HCT116 (cell line): ENCODE results near the gene RRP12. TPM values are rescaled to one million over a fixed set of nuclear protein-coding genes. Genes with fewer than 3 reads are reported as not detected.
A peak's percentile ranks its signal among the peaks of the same experiment; 100 is the strongest.

ENCODE experiments used
- ATAC-seq: fragments of 200-7000 bp; cut with Tn5 transposase; 2 replicates; pipeline ENCODE4 v1.9.1; 2020; ENCODE audit warnings: mild to moderate bottlenecking, moderate library complexity
- BruUV-seq: library from RNA; stranded (reverse); fragments of 400-500 nt; replicated peaks from 2 replicates; lab custom pipeline; 2021; lab: Mats Ljungman, UMichigan
- CTCF ChIA-PET: fragments of 300-600 bp; sonication (Branson Sonifier 250); formaldehyde crosslinking; loops from one replicate; lab custom pipeline; 2021; ENCODE audit warnings: antibody characterized with exemption; lab: Charles Lee
- POLR2A ChIA-PET: fragments of 300-600, 350-600 bp; sonication (Branson Sonifier 250); formaldehyde crosslinking; loops from one replicate; lab custom pipeline; 2021; ENCODE audit warnings: antibody characterized with exemption; lab: Charles Lee
- RAD21 ChIA-PET, 2 experiments: fragments of 300-600 bp; sonication (Branson Sonifier 250); formaldehyde crosslinking; loops; one replicate each; lab custom pipeline; 2023; ENCODE audit warnings: low total read pairs in 2 of 2; ENCODE audit not compliant: uncharacterized antibody in 2 of 2, unreplicated experiment in 2 of 2, low non-redundant PET in 1 of 2; lab: Charles Lee
- DNase-seq: peaks from one replicate; pipeline ENCODE4 v3.0.0-alpha.2; 2010; ENCODE audit warnings: low read depth, low spot score
- H2AFZ ChIP-seq: fragments of 200-600 bp; shearing (Covaris generic), sonication (generic); 2 replicates; pipeline ENCODE4 v1.6.1; 2017; ENCODE audit warnings: low read depth, mixed run types, mixed read lengths, antibody characterized with exemption, low read length; ENCODE audit not compliant: poor library complexity, severe bottlenecking
- H3K27ac ChIP-seq: 2 replicates; pipeline ENCODE4 v1.5.1; 2012; ENCODE audit warnings: low read depth, low read length
- H3K27me3 ChIP-seq: fragments of 200-600 bp; sonication (generic); 2 replicates; pipeline ENCODE4 v1.6.1; 2016; ENCODE audit warnings: mixed run types, low read length, mixed read lengths; ENCODE audit not compliant: insufficient read depth
- H3K36me3 ChIP-seq, 2 experiments: fragments of 200-500 bp in 1 of 2; fragments of 200-600 bp in 1 of 2; sonication (Bioruptor generic) in 1 of 2; sonication (generic) in 1 of 2; 2 replicates each; pipeline versions ENCODE4 v1.5.1 to v1.6.1; 2014 to 2016; ENCODE audit warnings: low read length in 2 of 2, inconsistent platforms in 1 of 2, mixed read lengths in 1 of 2, mixed run types in 1 of 2; ENCODE audit not compliant: insufficient read depth in 2 of 2, control insufficient read depth in 1 of 2
- H3K4me1 ChIP-seq, 2 experiments: fragments of 200-600 bp in 1 of 2; sonication (generic) in 1 of 2; 2 replicates each; pipeline versions ENCODE4 v1.5.1 to v1.6.1; 2012 to 2017; ENCODE audit warnings: low read length in 2 of 2, inconsistent platforms in 1 of 2, mild to moderate bottlenecking in 1 of 2, mixed read lengths in 1 of 2, mixed run types in 1 of 2, moderate library complexity in 1 of 2; ENCODE audit not compliant: insufficient read depth in 2 of 2, control insufficient read depth in 1 of 2
- H3K4me2 ChIP-seq: fragments of 200-600 bp; sonication (generic); 2 replicates; pipeline ENCODE4 v1.6.1; 2017; ENCODE audit warnings: mixed run types, low read length, mixed read lengths
- H3K4me3 ChIP-seq, 2 experiments: fragments of 200-600 bp in 1 of 2; sonication (generic) in 1 of 2; replicated peaks in 1 of 2; 2 replicates each; pipeline ENCODE4 v1.5.1; 2011 to 2016; ENCODE audit warnings: low read length in 2 of 2, control low read depth in 1 of 2, low read depth in 1 of 2, mild to moderate bottlenecking in 1 of 2, mixed read lengths in 1 of 2, mixed run types in 1 of 2
- H3K79me2 ChIP-seq: fragments of 200-600 bp; sonication (generic); 2 replicates; pipeline ENCODE4 v1.6.1; 2017; ENCODE audit warnings: mild to moderate bottlenecking, mixed run types, low read length, moderate library complexity, mixed read lengths; ENCODE audit not compliant: insufficient read depth
- H3K9ac ChIP-seq: fragments of 200-600 bp; sonication (generic); 2 replicates; pipeline ENCODE4 v1.6.1; 2016; ENCODE audit warnings: low read length, mixed read lengths
- H3K9me2 ChIP-seq: fragments of 200-600 bp; sonication (generic), shearing (Covaris generic); 2 replicates; pipeline ENCODE4 v1.6.1; 2017; ENCODE audit warnings: mixed run types, mild to moderate bottlenecking, moderate library complexity; ENCODE audit not compliant: insufficient read depth
- H3K9me3 ChIP-seq, 2 experiments: fragments of 200-500 bp in 1 of 2; fragments of 200-600 bp in 1 of 2; sonication (Bioruptor generic) in 1 of 2; sonication (generic) in 1 of 2; 2 replicates each; pipeline ENCODE4 v1.6.1; 2014 to 2017; ENCODE audit warnings: low read length in 2 of 2, mixed read lengths in 2 of 2, inconsistent platforms in 1 of 2, low read depth in 1 of 2, mild to moderate bottlenecking in 1 of 2, mixed run types in 1 of 2, moderate library complexity in 1 of 2; ENCODE audit not compliant: control insufficient read depth in 1 of 2, insufficient read depth in 1 of 2
- H4K20me1 ChIP-seq: fragments of 200-600 bp; sonication (generic), shearing (Covaris generic); 2 replicates; pipeline ENCODE4 v1.6.1; 2017; ENCODE audit warnings: mixed run types, mild to moderate bottlenecking, moderate library complexity; ENCODE audit not compliant: insufficient read depth
- CBX3 ChIP-seq: IDR thresholded peaks from 2 replicates; pipeline ENCODE4 v1.6.1; 2012; ENCODE audit warnings: low read depth
- CEBPB ChIP-seq: IDR thresholded peaks from 2 replicates; pipeline ENCODE4 v1.6.1; 2012; ENCODE audit warnings: low read depth
- CTCF ChIP-seq, 3 experiments: fragments of 200-600 bp in 1 of 3; sonication (generic) in 1 of 3; IDR thresholded peaks in 2 of 3; conservative IDR thresholded peaks in 1 of 3; 2 replicates each; pipeline ENCODE4 v1.5.1; 2012 to 2017; ENCODE audit warnings: low read depth in 2 of 3, low read length in 2 of 3, antibody characterized with exemption in 1 of 3, borderline replicate concordance in 1 of 3, control low read depth in 1 of 3, mild to moderate bottlenecking in 1 of 3, mixed read lengths in 1 of 3, mixed run types in 1 of 3, moderate library complexity in 1 of 3; ENCODE audit not compliant: insufficient read depth in 1 of 3
- EZH2 ChIP-seq: fragments of 200-600 bp; sonication (generic); IDR thresholded peaks from 2 replicates; pipeline ENCODE4 v1.6.1; 2017; ENCODE audit warnings: antibody characterized with exemption, mixed run types
- EZH2phosphoT487 ChIP-seq: fragments of 200-600 bp; IDR thresholded peaks from 2 replicates; pipeline ENCODE4 v1.6.1; 2018; ENCODE audit warnings: antibody characterized with exemption, borderline replicate concordance
- FOSL1 ChIP-seq: IDR thresholded peaks from 2 replicates; pipeline ENCODE4 v1.6.1; 2012; ENCODE audit warnings: low read depth
- JUND ChIP-seq: IDR thresholded peaks from 2 replicates; pipeline ENCODE4 v1.6.1; 2012
- POLR2A ChIP-seq: IDR thresholded peaks from 2 replicates; pipeline ENCODE4 v1.7.0; 2011; ENCODE audit warnings: borderline replicate concordance; ENCODE audit not compliant: insufficient read depth, insufficient read length; ENCODE audit errors: extremely low read depth
- SIN3A ChIP-seq: IDR thresholded peaks from 2 replicates; pipeline ENCODE4 v1.6.1; 2012; ENCODE audit warnings: low read depth
- SP1 ChIP-seq: IDR thresholded peaks from 2 replicates; pipeline ENCODE4 v1.6.1; 2012; ENCODE audit warnings: low read depth
- TCF7L2 ChIP-seq: IDR thresholded peaks from 2 replicates; pipeline ENCODE4 v1.7.0; 2011; ENCODE audit warnings: borderline replicate concordance, inconsistent platforms; ENCODE audit not compliant: insufficient read depth, insufficient read length; ENCODE audit errors: extremely low read depth
- ZFX ChIP-seq: fragments of 450-650 bp; IDR thresholded peaks from 2 replicates; pipeline ENCODE4 v1.6.1; 2017
- intact Hi-C: fragments of 100-400 bp; cut with micrococcal nuclease; formaldehyde crosslinking; loops from 2 replicates; pipeline ENCODE4 v1.10.0; 2022
- total RNA-seq: library from RNA; stranded (reverse); gene quantifications from one replicate; pipeline ENCODE4 v1.2.1, GENCODE V29; 2021; ENCODE audit not compliant: unreplicated experiment

The RRP12 gene
- total RNA-seq, 1 experiment from 2014 or later: 67.0 TPM

- TSS peak; percentile 49 for BruUV-seq
- no peaks in the 10 kb centered on the region for H3K27me3 ChIP-seq
- POLR2A ChIA-PET: interaction anchor here (0.9 kb wide), 1 partner anchor 71 kb away, joined by 3 read pairs; the partner anchor contains the start of gene UBTD1
- TF ChIP-seq JUND (no peak), SIN3A (0 out of 2 replicates have a peak, but pooled peaks have one; percentile 8), CBX3 (no peak), POLR2A (no peak)
- intact Hi-C loops: no loop called here
- H3K9me3 ChIP-seq: no peaks in the 10 kb centered on the region
- H3K9ac ChIP-seq: peak overlapping the region; percentile 100
- no peak for DNase-seq
- H3K79me2 ChIP-seq: peaks cover 66% of the 10 kb centered on the region
- H3K4me3 ChIP-seq: peak overlapping the region; percentile 87 to 98
- peaks cover 14% of the 10 kb centered on the region; the same call in 1 of the 2 replicates for H4K20me1 ChIP-seq
- CTCF ChIA-PET: no interaction called here
- ATAC-seq: no peak
- H3K27ac ChIP-seq: peak overlapping the region; percentile 96
- H2AFZ ChIP-seq: no peak overlapping the region
- RAD21 ChIA-PET: no interaction called here
- H3K9me2 ChIP-seq: no peaks in the 10 kb centered on the region
- peaks cover 8 to 32% of the 10 kb centered on the region in 2 experiments for H3K4me1 ChIP-seq
- H3K4me2 ChIP-seq: peak overlapping the region; percentile 85
- H3K36me3 ChIP-seq: peaks cover 29 to 42% of the 10 kb centered on the region in 2 experiments
Measured at GRCh38 chr10:97427571-97428179, 26.5 kb upstream of the RRP12 start.

- Histone ChIP-seq H3K27ac (peak overlapping the region; percentile 96), H3K4me1 (peaks cover 8 to 32% of the 10 kb centered on the region in 2 experiments), H2AFZ (no peak overlapping the region), H3K9me3 (no peaks in the 10 kb centered on the region), H3K4me2 (peak overlapping the region; percentile 85), H3K9ac (peak overlapping the region; percentile 100), H3K79me2 (peaks cover 64% of the 10 kb centered on the region), H3K9me2 (no peaks in the 10 kb centered on the region), H4K20me1 (peaks cover 14% of the 10 kb centered on the region; the same call in 1 of the 2 replicates), H3K27me3 (no peaks in the 10 kb centered on the region), H3K36me3 (peaks cover 28 to 40% of the 10 kb centered on the region in 2 experiments), H3K4me3 (peak overlapping the region; percentile 87 to 98)
- BruUV-seq: no TSS peak
- RAD21 ChIA-PET: no interaction called here
- TF ChIP-seq CEBPB: no peak
- no peak for TF ChIP-seq FOSL1
- TF ChIP-seq ZFX: no peak
- TF ChIP-seq TCF7L2: no peak
- no peak for TF ChIP-seq EZH2phosphoT487
- no peak for TF ChIP-seq EZH2
- TF ChIP-seq JUND: no peak
- TF ChIP-seq CTCF (IDR thresholded peaks at IDR 0.05 in 2 of 3, conservative IDR thresholded peaks at IDR 0.05 in 1 of 3; ENCODE audit: borderline replicate concordance in 1 of 3, insufficient read depth in 1 of 3, low read depth in 2 of 3, low read length in 2 of 3): no peak
- TF ChIP-seq SP1: no peak
- intact Hi-C loops: loop anchor here (1.0 kb wide), 1 partner anchor 26 kb away; the partner anchor contains the start of gene RRP12
- ATAC-seq: no peak
- DNase-seq: no peak
- POLR2A ChIA-PET: interaction anchor here (0.9 kb wide), 1 partner anchor 72 kb away, joined by 3 read pairs; the partner anchor contains the start of gene UBTD1
- CTCF ChIA-PET: no interaction called here
Measured at GRCh38 chr10:97426776-97427570, 25.8 kb upstream of the RRP12 start.
